ENCODE measurements around the gene PHF12.
"Not testable (repeated sequence)": the region's sequence is repeated elsewhere in the genome, so short reads cannot be mapped to it uniquely, and the experiment has no call there.

PHF12 gene

GRCh38 chr17:28881533-28882056 is 69.7 kb downstream of the PHF12 start:
- FAIRE-seq: no peak

GRCh38 chr17:28880572-28880945 is 70.8 kb downstream of the PHF12 start:
- no peak for FAIRE-seq

DNA sequence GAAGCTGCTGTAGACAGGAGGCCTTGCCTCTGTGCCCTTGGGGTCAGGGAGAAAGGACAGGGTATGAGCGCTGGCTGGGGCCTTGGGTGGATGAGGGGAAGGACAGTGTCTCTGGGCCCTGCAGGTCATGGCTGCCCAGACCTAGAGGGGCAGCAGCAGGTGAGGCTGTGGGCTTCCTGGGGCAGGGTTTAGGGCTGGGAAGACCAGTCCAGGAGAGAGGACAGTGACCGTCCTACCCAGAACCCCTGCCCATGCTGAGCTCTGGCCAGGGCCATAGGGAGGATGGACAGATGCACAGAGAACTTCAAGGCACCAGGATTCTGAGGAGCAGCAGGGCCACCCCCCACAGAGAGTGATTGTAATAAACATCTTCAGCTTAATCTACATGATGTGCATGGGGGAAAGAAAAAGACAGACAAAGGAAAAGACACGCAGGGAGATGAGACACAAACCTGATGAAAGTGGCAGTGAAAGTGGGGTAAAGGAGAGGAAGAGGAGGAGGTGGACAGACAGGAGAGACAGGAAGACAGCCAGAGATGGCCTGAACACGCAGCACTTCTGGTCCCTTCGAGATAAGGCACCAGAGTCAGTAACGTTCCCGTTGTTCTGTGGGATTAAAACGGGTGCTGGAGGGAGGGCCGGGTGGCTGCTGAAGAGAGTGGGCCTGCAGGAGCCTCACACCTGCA is 71.3 kb downstream of the PHF12 start:
- FAIRE-seq: no peak

DNA sequence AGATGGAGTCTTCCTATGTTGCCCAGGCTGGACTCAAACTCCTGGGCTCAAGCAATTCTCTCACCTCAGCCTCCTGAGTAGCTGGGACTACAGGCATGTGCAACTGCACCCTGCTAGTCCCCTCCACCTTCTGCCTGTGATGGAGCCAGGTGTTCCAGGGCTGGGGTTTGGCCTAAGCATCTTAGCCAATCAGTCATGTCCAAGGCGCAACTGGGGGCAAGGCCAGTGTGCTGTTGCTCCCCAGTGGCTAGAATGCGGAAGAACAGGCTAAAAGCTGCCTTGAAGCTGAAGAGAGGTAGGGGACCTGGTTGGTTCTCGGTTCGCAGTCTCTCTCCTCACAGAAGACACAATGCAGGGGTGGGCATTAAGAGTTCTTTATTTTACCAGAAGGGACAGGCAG is 72.3 kb downstream of the PHF12 start:
- FAIRE-seq: no peak

DNA sequence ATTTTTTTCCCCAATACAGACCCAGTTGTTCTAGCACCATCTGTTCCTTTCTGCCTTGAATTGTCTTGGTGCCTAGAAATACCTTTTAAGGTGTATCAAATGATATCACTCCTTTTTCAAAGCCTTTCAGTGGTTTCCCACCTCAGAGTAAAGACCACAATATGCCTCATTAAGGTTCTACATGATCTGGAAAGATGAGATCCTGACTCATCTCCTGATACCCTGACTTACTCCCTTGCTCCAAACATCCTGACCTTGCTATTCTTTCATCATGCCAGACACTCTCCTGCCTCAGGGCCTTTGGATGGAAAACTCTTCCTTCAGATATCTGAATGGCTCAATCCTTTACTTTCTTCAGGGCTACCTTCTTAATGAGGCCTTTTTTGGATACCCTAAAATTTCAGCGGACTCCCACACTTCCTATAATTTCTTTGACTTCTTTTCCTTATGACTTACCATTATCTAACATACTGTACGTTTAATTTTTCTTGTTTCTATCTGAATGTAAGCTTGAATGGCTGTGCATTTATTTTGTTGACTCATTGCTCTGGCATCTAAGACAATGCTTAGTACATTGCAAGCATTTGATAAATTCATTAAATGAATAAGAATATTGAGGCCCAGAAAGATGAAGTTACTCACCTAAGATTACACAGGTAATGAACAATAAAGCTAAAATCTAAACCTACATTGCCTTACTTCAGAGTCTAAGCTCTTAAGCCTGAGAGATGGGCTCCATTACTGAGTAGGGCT is 73.0 kb downstream of the PHF12 start:
- no peak for FAIRE-seq

GRCh38 chr17:28877150-28877711 is 74.1 kb downstream of the PHF12 start:
- FAIRE-seq: not testable (repeated sequence)

DNA sequence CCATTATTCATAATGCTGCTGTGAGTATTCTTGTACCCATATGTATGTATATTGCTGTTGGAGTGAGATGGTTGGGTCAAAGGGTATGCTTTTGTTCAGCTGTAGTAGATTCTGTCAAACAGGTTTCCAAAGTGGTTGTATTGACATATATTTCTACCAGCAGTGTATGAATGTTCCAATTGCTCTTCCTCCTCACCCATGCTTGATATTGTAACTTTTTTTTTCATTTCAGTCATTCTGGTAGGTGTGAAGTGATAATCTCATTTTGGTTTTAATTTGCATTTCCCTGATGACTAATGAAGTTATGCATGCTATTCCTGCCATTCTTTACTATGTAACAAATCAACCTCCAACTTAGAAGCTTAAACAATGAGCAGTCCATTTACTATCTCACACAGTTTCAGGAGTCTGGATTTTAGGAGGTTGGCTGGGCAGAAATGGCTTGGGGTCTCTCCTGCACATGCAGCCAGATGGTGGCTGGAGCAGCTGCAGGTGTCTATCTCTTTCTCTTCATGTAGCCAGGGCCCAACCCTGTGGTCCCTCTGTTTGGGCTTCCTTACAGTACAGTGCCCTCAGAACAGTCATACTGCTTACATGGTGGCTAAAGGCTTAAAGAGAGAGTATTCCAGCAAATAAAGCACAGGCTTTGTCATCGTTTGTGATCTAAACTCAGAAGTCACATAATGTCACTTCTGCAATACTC is 75.3 kb downstream of the PHF12 start:
- FAIRE-seq: no peak

- no peak for FAIRE-seq
Observed at GRCh38 chr17:28874750-28875149, 76.6 kb downstream of the PHF12 start.

- FAIRE-seq: no peak
Observed at GRCh38 chr17:28873839-28874238, 77.5 kb downstream of the PHF12 start.

DNA sequence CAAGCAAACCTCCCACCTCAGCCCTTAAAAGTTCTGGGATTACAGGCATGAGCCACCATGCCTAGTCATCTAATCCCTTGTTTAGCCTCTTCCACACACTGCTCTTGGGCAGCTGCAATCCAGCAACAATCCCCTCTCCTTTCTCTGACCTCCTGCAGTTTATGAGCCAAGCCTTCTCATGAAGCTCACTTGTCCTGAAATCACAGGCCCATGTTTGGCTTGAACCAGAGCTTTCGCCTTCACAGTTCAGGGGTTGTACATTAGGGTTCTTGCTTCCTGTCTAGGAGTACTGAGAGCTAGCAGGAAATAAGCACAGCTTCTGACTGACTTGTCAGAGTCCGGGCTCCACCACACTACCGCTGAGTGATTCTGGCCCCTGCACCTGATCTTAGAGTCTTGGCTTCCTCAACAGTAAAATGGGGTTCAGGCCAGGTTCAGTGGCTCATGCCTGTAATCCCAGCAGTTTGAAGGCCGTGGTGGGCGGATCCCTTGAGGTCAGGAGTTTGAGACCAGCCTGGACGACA is 80.2 kb downstream of the PHF12 start:
- FAIRE-seq: no peak

DNA sequence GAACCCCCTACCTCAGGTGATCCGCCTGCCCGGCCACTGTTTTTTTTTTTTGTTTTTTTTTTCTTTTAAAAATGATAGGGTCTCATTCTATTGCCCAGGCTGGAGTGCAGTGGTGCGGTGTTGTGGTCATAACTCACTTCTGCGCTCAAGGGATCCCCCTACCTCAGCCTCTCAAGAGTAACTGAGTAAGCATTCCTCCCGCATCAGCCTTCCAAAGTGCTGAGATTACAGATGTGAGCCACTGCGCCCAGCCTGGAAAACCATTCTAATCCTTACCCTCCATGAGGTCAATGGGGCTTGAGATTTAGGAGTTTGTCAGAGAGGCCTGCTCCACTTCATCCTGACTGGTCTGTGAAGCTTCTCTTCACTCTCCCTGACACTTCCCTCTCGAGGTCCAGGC is 84.0 kb downstream of the PHF12 start:
- no peak for FAIRE-seq

- no peak for FAIRE-seq
Observed at GRCh38 chr17:28865946-28866752, 85.2 kb downstream of the PHF12 start.

DNA sequence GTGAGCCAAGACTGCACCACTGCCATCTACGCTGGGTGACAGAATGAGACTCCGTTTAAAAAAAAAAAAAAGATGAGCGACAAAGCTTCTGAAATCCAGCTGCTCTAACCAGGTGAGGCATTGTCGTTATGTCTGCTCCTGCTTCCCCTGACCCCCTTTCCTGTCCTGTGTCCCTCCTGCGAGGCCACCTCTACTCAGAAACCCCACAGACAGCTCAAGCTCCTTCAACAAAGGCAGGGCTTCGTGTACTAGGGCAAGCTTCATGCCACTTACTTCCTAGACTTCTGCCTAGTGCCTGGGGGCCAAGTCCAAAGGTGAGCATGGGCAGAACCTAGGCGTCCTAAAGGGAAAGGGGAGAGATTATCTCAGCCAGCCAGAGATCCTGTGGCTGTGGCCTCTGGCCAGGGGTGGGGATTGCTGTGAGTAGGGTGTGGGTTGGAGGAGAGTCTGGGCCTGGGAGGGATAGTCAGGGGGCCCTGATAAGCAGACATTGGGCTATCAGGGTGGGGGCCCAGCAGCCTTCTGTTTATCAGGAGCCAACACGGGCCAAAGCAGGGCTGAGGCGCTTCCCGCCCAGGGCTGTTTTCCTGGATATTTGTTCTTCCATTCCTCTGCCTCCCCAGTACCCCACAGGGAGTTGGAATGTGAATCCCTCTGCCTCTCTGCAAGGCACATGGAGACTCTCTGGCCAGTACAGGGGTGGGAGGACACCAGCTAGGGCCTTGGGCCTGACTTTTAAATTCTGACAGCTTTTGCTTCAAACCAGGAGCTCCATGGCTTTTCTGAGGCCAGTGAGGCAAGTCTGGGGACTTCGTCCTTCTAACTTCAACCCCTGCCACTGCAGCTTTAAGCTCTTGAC is 86.1 kb downstream of the PHF12 start:
- no peak for FAIRE-seq

- FAIRE-seq: no peak
Observed at GRCh38 chr17:28863953-28864352, 87.4 kb downstream of the PHF12 start.

GRCh38 chr17:28862561-28862960 is 88.8 kb downstream of the PHF12 start:
- no peak for FAIRE-seq

GRCh38 chr17:28861393-28862203 is 89.7 kb downstream of the PHF12 start:
- no peak for FAIRE-seq

DNA sequence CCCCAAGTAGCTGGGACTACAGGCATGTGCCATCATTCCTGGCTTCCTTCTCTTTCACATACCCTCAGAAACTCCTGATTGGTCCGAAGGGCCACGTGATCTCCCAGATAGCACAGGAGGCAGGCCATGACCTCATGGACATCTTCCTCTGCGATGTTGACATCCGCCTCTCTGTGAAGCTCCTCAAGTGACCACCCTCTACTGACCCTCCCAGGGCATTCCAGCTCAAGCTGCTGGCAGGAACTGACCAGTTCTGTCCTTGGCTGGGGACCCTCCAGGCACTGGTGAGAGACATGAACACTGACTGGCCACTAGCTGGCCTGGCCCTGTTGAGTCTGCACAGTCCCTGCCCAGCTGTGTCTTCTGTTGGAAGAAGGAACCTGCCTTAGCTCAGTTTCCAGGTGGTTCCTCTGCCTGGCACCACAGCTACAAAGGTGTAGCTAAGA is 90.9 kb downstream of the PHF12 start:
- no peak for FAIRE-seq

DNA sequence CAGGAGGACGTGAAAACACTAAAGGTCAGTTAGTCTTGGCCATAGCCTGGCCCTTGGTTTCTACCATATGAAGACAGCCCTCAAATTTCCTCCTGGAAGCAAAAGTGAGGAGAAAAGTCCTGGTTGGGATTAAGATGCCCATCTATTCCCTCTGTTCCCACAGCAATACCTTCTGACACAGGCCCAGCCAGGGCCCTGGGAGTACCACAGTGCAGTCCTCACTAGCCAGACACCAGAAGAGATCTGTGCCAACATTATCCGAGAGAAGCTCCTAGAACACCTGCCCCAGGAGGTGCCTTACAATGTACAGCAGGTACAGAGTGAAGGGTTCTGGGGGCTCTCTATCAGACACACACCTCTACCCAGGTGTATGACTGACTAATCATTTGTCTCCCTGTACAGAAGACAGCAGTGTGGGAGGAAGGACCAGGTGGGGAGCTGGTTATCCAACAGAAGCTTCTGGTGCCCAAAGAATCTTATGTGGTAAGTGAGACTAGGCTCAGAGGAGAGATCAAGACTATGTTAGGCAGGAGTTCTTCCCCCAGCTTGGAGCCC is 92.4 kb downstream of the PHF12 start:
- no peak for FAIRE-seq

DNA sequence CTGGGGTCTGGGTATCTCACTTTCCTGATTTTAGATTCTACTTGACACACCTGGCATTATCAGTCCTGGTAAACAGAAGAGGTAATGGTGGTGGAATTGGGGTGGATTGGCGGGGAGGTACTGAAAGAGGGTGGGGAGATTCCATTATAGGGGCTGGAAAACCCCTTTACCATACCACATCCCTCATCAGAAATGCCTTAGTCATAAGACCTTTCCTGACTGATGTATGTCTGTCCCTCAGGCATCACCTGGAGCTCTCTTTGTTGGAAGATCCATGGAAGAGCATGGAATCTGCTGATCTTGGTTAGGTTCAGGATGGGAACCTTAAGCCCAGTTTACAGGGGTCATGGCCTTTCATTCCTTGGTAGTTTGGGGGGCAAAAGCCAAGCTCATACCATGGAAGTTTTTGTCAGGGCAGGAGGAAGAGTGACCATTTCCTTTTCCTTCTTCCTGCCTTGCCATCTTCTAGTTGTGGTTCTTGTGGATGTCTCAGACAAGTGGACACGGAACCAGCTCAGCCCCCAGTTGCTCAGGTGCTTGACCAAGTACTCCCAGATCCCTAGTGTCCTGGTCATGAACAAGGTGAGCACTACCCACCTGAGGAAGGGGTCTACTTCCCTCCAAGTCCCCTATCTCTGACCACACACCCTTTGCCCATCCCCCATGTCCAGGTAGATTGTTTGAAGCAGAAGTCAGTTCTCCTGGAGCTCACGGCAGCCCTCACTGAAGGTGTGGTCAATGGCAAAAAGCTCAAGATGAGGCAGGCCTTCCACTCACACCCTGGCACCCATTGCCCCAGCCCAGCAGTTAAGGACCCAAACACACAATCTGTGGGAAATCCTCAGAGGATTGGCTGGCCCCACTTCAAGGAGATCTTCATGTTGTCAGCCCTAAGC is 93.2 kb downstream of the PHF12 start:
- FAIRE-seq: no peak
